Hematopoietic multipotent progenitor cell treated with erythropoietin and hydrocortisone succinate and interleukin-3 and kit ligand, for 8 days (in vitro differentiated cells): ENCODE results near the gene MCRS1.
A peak's percentile ranks its signal among the peaks of the same experiment; 100 is the strongest.
"Not testable (repeated sequence)": the region's sequence is repeated elsewhere in the genome, so short reads cannot be mapped to it uniquely, and the experiment has no call there.

Source experiments
- DNase-seq: peaks from one replicate; pipeline ENCODE4 v3.0.0-alpha.2; 2015

The MCRS1 gene, protein sequence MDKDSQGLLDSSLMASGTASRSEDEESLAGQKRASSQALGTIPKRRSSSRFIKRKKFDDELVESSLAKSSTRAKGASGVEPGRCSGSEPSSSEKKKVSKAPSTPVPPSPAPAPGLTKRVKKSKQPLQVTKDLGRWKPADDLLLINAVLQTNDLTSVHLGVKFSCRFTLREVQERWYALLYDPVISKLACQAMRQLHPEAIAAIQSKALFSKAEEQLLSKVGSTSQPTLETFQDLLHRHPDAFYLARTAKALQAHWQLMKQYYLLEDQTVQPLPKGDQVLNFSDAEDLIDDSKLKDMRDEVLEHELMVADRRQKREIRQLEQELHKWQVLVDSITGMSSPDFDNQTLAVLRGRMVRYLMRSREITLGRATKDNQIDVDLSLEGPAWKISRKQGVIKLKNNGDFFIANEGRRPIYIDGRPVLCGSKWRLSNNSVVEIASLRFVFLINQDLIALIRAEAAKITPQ

GRCh38 chr12:49567611-49568441 lies at the start of gene MCRS1:
Gene MCRS1, minus strand, starts transcription at chr12:49568142. Its CDS starts 1,411 bp downstream, at chr12:49566731.
- DNase-seq, result peak; percentile 95

DNA sequence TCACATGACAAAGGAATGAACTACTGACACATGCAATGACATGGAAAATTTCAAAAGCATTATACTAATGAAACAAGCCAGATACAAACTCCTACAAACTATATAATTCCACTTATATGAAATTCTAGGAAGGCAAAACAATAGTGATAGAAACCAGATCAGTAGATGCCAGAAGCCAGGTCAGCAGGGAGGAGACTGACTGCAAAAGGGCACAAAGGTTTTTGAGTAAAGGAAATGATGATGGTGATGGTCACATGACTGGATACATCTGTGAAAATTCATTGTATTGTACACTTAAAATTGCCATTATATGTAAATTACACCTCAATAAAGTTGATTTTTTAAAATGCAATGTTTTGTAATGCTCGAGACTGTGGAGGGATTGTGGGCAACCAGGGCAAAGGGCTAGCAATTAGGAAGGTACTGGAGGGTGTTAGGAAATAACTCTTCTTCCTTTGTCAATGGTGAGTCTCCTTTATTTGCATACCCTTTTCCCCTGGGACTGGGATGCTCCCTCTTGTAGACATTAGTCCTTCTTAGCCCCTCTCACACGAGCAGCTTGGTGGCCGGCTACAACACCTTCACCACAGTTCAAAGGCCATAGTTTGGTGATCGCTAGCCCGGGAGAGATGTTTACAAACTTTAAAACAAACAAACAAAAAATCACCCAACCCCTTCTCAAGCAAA lies 48.7 kb upstream of the MCRS1 start:
- no peak for DNase-seq

DNA sequence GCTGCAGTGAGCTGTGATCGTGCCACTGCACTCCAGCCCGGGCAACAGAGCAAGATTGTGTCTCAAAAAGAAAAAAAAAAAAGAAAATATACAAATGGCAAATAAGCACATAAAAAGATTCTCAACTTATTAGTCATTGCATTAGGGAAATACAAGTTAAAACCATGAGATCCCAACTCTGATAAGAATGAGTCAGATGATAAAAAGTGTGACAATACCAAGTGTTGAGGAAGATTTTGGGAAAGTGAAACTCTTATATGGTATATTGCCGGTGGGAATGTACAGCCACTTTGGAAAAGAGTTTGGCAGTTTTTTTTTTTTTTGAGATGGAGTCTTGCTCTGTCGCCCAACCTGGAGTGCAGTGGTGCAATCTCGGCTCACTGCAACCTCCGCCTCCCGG lies 47.8 kb upstream of the MCRS1 start:
- no peak for DNase-seq

DNA sequence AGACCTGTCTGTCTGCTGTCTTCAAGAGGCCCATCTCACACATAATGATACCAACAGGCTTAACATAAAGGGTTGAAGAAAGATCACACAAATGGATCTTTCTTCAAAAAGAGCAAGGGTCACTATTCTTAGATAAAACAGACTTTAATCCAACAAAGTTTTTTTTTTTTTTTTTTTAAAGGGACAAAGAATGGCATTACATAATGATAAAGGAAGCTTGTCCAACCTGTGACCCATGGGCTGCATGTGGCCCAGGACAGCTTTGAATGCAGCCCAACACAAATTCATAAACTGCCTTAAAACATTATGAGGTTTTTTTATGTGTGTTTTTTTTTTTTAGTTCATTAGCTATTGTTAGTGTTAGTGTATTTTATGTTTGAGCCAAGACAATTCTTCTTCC lies 44.3 kb upstream of the MCRS1 start:
- no peak for DNase-seq

GRCh38 chr12:49610785-49611184 lies 42.8 kb upstream of the MCRS1 start:
- not testable (repeated sequence) for DNase-seq

GRCh38 chr12:49609875-49610154 lies 41.9 kb upstream of the MCRS1 start:
- peak; percentile 31 for DNase-seq

GRCh38 chr12:49609059-49609874 lies 41.3 kb upstream of the MCRS1 start:
- no peak for DNase-seq

DNA sequence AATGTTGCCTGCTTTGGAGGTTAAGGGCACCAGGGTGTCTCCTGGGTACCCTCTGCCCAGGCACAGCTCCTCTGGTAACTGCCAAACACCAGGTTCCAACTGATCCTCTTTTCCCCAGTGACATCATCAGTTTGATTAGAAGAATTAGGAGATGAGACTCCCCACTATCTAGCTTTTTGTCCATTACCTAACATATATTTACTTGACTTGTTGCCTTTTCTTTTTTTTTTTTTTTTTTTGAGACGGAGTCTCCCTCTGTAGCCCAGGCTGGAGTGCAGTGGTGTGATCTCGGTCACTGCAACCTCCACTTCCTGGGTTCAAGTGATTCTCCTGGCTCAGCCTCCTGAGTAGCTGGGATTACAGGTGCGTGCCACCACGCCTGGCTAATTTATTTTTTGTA lies 37.6 kb upstream of the MCRS1 start, which contains the start of gene FAM186B:
FAM186B (minus strand) TSS at position 101 of the 400 bp plus-strand sequence. CDS start 162 bp downstream, outside the sequence.
- not testable (repeated sequence) for DNase-seq

DNA sequence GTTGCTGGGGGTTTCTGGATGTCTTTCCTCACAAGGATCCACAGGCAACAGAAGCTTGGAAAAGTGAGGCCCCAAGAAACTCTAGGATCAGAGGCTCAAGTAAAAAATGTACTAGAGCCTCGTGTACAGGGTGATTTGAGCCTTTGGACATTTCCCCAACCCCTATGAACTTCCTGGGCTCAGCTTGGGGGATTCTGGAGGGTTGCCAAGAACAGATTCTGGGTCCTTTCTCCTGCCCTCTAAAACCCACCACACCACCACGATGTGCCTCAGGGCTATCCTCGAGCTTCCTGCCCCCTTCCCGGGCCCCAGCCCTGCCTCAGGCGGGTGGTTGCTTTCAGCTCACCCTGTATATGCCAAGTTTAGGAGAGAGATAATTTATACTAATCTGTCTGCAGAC lies 36.9 kb upstream of the MCRS1 start:
- DNase-seq, result no peak

- DNase-seq, result no peak
Observed at GRCh38 chr12:49603721-49604120, 35.8 kb upstream of the MCRS1 start.

- no peak for DNase-seq
Observed at GRCh38 chr12:49599961-49600360, 32.0 kb upstream of the MCRS1 start.

GRCh38 chr12:49598527-49598926 lies 30.6 kb upstream of the MCRS1 start:
- DNase-seq, result no peak

DNA sequence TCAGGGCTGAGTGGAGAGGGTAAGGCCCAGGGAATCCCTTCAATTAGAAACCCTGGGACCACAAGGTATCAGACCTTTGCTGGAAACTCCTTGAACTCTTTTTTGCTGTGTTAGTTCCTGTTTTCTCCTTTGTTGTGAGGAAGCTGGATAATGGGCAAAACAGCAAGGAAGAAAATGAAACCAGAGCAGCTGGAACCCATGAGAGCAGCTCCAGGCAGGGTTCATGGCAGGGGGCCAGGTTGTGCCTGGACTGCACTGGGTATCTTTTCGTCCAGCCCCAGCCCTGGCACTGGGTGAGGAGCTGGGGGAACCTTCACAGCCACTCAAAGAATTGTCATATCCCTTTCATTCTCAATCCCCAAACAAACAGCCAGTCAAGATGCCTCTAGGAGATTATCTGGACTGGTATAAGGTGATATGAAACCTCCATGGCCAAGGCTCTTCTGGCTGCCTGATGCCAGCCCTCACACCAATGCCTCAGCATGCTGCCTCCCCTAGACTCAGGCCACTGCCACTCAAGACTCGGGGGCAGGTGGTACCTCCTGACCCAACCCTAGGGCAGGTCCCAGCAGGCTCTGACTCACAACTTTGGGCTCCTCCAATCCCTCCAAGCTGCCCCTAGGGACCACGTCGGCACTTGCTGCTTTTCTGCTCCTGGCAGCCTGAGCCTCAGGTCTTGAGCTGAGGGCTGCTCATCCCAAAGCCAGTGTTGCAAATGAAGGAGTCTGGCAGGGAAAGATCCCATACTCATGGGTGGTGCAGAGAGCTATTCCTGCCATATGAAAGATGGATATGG lies 21.0 kb upstream of the MCRS1 start:
- peak; percentile 92 for DNase-seq

DNA sequence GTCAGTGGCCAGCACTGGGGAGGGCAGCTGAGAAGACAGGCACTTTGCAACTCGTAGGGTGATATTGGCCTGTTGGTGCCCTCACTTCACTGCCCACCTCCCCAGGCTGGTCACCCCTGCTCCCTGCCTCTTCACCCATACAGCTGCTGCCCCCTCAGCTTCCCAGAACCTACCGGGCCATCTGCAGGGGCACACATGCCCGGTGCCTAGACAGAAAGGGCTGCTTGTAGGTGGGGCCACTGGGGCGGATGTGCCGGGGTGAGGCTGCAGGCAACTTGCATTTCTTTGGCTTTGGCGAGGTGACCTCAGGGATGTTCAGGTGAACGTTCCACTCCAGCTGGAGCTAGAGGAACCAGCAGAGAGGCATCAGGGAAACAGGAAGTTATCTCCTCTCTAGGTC lies 20.3 kb upstream of the MCRS1 start:
- DNase-seq, result no peak

GRCh38 chr12:49587174-49587908 lies 19.4 kb upstream of the MCRS1 start:
- no peak for DNase-seq

GRCh38 chr12:49585477-49586459 lies 17.8 kb upstream of the MCRS1 start:
- no peak for DNase-seq

- DNase-seq, result no peak
Observed at GRCh38 chr12:49584591-49584990, 16.6 kb upstream of the MCRS1 start.

DNA sequence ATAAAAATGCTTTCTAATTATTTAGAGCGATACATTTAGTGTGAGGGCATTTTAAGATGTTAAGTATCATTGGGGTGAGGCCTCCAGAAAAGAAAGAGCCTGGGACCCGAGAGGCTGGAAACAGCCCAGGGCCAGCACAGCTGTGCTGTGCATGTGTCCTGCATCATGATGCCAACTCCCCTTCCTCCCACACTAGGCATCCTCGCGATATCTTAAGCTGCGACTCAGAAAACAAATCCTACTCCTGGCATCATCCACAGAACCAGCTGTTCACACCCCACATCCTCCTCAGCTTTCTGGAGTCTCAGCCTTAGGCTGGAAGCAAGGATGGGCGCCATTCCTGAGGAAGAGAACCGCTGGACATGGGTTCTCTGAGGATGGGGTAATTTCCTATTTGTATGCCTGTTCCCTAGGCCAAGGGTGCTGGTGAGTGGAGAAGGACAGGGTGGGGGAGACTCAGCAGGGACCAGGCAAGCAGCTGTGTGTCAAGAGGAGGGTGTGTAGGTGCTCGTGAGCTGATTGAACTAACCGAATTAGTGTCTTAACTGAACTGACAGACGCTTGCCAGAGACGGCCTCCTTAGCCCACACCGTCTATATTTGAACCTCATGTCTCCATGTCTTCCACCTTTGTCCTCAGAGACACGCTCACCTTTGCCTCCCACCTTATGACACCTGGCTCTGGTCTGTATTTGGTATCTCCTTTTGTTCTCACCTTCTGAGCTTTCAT lies 15.6 kb upstream of the MCRS1 start:
- no peak for DNase-seq

GRCh38 chr12:49582850-49583249 lies 14.9 kb upstream of the MCRS1 start:
- DNase-seq, result no peak
